Calu3 (cell line): ENCODE data around the gene PM20D2. TPM values are rescaled to one million over a fixed set of nuclear protein-coding genes. Genes with fewer than 3 reads are reported as not detected.

Experiments
- BruUV-seq: library from RNA; stranded (reverse); fragments of 400-500 nt; replicated peaks from 2 replicates; lab custom pipeline; 2021; lab: Mats Ljungman, UMichigan
- CTCF ChIA-PET: fragments of 300-600 bp; sonication (Branson Sonifier 250); formaldehyde crosslinking; loops from one replicate; lab custom pipeline; 2022; ENCODE audit warnings: antibody characterized with exemption; lab: Charles Lee
- DNase-seq: peaks from one replicate; pipeline ENCODE4 v3.0.0; 2022
- H3K27ac Mint-ChIP-seq: one replicate; pipeline ENCODE4 v1.8.0; 2022; ENCODE audit warnings: mixed read lengths; ENCODE audit not compliant: unreplicated experiment
- H3K27me3 Mint-ChIP-seq: one replicate; pipeline ENCODE4 v1.8.0; 2022; ENCODE audit warnings: mixed read lengths; ENCODE audit not compliant: unreplicated experiment
- H3K36me3 Mint-ChIP-seq: one replicate; pipeline ENCODE4 v1.8.0; 2022; ENCODE audit warnings: mild to moderate bottlenecking, moderate library complexity, mixed read lengths; ENCODE audit not compliant: insufficient read depth, unreplicated experiment
- H3K4me1 Mint-ChIP-seq: one replicate; pipeline ENCODE4 v1.8.0; 2022; ENCODE audit warnings: mild to moderate bottlenecking, low read depth, mixed read lengths; ENCODE audit not compliant: unreplicated experiment
- H3K4me3 Mint-ChIP-seq: one replicate; pipeline ENCODE4 v1.8.0; 2022; ENCODE audit warnings: mild to moderate bottlenecking, low read depth, moderate library complexity, mixed read lengths; ENCODE audit not compliant: unreplicated experiment
- H3K9me3 Mint-ChIP-seq: one replicate; pipeline ENCODE4 v1.8.0; 2022; ENCODE audit warnings: low read depth, mixed read lengths; ENCODE audit not compliant: unreplicated experiment
- CTCF ChIP-seq: fragments of 200-600 bp; IDR thresholded peaks from one replicate; pipeline ENCODE4 v1.8.0; 2022; ENCODE audit warnings: antibody characterized with exemption; ENCODE audit not compliant: unreplicated experiment
- intact Hi-C: fragments of 100-400 bp; cut with micrococcal nuclease; formaldehyde crosslinking; loops from one replicate; pipeline ENCODE4 v1.10.0; 2022; ENCODE audit not compliant: unreplicated experiment
- total RNA-seq: library from RNA; stranded (reverse); gene quantifications from 2 replicates; pipeline ENCODE4 v1.2.3, GENCODE V29; 2022

Gene PM20D2
- total RNA-seq, 1 experiment from 2014 or later: 33.2 TPM

DNA sequence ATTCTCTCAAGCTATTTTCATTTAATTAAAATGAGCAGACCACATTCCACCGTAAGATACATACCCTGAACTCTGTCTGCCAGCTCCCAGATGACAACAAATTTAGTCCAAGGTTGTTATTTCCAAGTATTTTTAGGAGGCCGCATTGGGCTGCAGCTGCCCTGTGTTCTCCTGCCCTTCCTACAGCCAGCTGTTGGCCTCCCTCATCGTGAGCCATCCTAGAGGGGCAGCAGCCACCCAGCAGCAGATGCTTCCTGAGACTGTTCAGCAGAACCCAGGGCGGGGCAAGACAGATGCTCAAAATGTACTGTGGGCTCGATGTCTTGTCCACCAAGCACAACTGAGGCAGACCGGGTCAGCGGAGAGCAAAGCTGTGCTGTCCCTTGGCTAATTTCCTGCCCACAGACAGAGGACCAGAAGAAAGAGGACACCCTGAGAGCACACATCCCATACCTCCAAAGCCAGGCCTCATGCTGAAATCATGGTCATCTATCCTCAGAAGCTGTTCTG, 54.9 kb downstream of the PM20D2 start:
- Mint-ChIP-seq H3K9me3 (no peaks in the 10 kb centered on the region), H3K4me3 (no peak overlapping the region), H3K4me1 (no peaks in the 10 kb centered on the region), H3K27me3 (peaks cover 46% of the 10 kb centered on the region), H3K27ac (no peak overlapping the region), H3K36me3 (no peaks in the 10 kb centered on the region)
- BruUV-seq: no TSS peak
- TF ChIP-seq CTCF: no peak
- no peak for DNase-seq
- CTCF ChIA-PET: no interaction called here
- intact Hi-C loops: no loop called here

- H3K4me3 Mint-ChIP-seq: no peak overlapping the region
- H3K27me3 Mint-ChIP-seq: peaks cover 46% of the 10 kb centered on the region
- no TSS peak for BruUV-seq
- H3K27ac Mint-ChIP-seq: no peak overlapping the region
- DNase-seq: no peak
- CTCF ChIA-PET: no interaction called here
- no peaks in the 10 kb centered on the region for H3K36me3 Mint-ChIP-seq
- intact Hi-C loops: no loop called here
- H3K9me3 Mint-ChIP-seq: no peaks in the 10 kb centered on the region
- no peak for TF ChIP-seq CTCF
- H3K4me1 Mint-ChIP-seq: no peaks in the 10 kb centered on the region
These were observed 58.2 kb downstream of the PM20D2 start for GRCh38 chr6:89204096-89204495.

GRCh38 chr6:89205819-89206218, 60.0 kb downstream of the PM20D2 start:
- Mint-ChIP-seq H3K4me1 (no peaks in the 10 kb centered on the region), H3K36me3 (no peaks in the 10 kb centered on the region), H3K4me3 (no peak overlapping the region), H3K27ac (no peak overlapping the region), H3K27me3 (peaks cover 38% of the 10 kb centered on the region), H3K9me3 (no peaks in the 10 kb centered on the region)
- no peak for DNase-seq
- TF ChIP-seq CTCF: no peak
- CTCF ChIA-PET: no interaction called here
- no TSS peak for BruUV-seq
- intact Hi-C loops: no loop called here

DNA sequence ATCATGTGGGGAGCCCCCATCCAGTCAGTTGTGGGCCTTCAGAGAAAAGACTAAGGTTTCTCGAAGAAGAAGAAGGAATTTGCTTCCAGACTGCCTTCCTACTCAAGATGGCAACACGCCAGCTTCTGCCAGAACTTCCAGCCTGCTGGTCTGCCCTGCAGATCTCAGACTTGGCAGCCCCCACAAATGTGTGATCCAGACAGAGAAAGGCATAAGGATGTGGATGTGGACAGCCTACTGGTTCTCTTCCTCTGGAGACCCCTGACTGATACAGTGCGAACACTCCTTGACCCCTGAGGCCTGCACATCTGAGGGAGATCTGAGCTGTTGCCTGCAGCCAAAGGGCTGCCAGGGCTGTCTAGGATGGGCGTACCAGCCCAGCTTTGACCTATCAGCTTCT, 62.7 kb downstream of the PM20D2 start:
- CTCF ChIA-PET: no interaction called here
- Mint-ChIP-seq H3K27ac (no peak overlapping the region), H3K4me3 (no peak overlapping the region), H3K36me3 (no peaks in the 10 kb centered on the region), H3K4me1 (no peaks in the 10 kb centered on the region), H3K27me3 (peaks cover 52% of the 10 kb centered on the region), H3K9me3 (no peaks in the 10 kb centered on the region)
- TF ChIP-seq CTCF: no peak
- DNase-seq: no peak
- intact Hi-C loops: no loop called here
- no TSS peak for BruUV-seq
